K562 (cell line): Measurements from ENCODE around the gene LGI4. TPM values are rescaled to one million over a fixed set of nuclear protein-coding genes. Genes with fewer than 3 reads are reported as not detected.

ENCODE experiments used
- ATAC-seq: fragments of 200-7000 bp; cut with Tn5 transposase; 3 replicates; pipeline ENCODE4 v1.9.1; 2020; ENCODE audit warnings: moderate library complexity
- BruUV-seq: library from RNA; stranded (reverse); fragments of 400-500 nt; replicated peaks from 2 replicates; lab custom pipeline; 2021; lab: Mats Ljungman, UMichigan
- CTCF ChIA-PET: fragments of 300-600 bp; formaldehyde crosslinking; extraction: SDS; loops from one replicate; lab custom pipeline; 2021; ENCODE audit warnings: low intra/inter-chr PET ratio; lab: Yijun Ruan, JAX
- POLR2A ChIA-PET: fragments of 300-600, 350-650 bp; sonication (Branson Sonifier 250); formaldehyde crosslinking; extraction: SDS; loops from one replicate; lab custom pipeline; 2021; ENCODE audit warnings: antibody characterized with exemption, inconsistent platforms; lab: Yijun Ruan, JAX
- DNase-seq, 4 experiments: peaks; one replicate each; pipeline versions ENCODE4 v3.0.0 to v3.0.0-alpha.2; 2011 to 2018; ENCODE audit warnings: low spot score in 3 of 4, mixed read lengths in 3 of 4; ENCODE audit errors: extremely low read depth in 1 of 4
- FAIRE-seq: peaks from 2 replicates; lab custom pipeline; 2011; peaks lifted over from hg19 to GRCh38; lab: Jason Lieb, UNC
- H2AFZ ChIP-seq: 2 replicates; pipeline ENCODE4 v1.6.0; 2011; ENCODE audit warnings: low read depth, low read length, control low read depth, inconsistent platforms
- H3K27ac ChIP-seq: fragments of 200-600 bp; 3 replicates; pipeline ENCODE4 v1.8.0; 2011; ENCODE audit warnings: low read depth, mild to moderate bottlenecking, control low read depth, inconsistent platforms, low read length, moderate library complexity, mixed read lengths; ENCODE audit errors: extremely low read depth
- H3K27me3 ChIP-seq, 2 experiments: fragments of 300-600 bp in 1 of 2; 2 replicates in 1 of 2; 3 replicates in 1 of 2; pipeline versions ENCODE4 v1.6.0 to v1.8.0; 2011; ENCODE audit warnings: inconsistent platforms in 2 of 2, low read length in 2 of 2, mild to moderate bottlenecking in 1 of 2, mixed read lengths in 1 of 2, moderate library complexity in 1 of 2; ENCODE audit not compliant: control insufficient read depth in 2 of 2, insufficient read depth in 2 of 2
- H3K36me3 ChIP-seq: fragments of 300-600 bp; 3 replicates; pipeline ENCODE4 v1.8.0; 2011; ENCODE audit warnings: mild to moderate bottlenecking, low read length, inconsistent platforms; ENCODE audit not compliant: control insufficient read depth, insufficient read depth
- H3K4me1 ChIP-seq, 2 experiments: fragments of 200-600 bp in 1 of 2; replicated peaks in 1 of 2; 2 replicates in 1 of 2; 3 replicates in 1 of 2; pipeline versions ENCODE4 v1.5.1 to v1.8.0; 2011; ENCODE audit warnings: inconsistent platforms in 2 of 2, low read length in 2 of 2, mild to moderate bottlenecking in 1 of 2, mixed read lengths in 1 of 2, moderate library complexity in 1 of 2; ENCODE audit not compliant: control insufficient read depth in 2 of 2, insufficient read depth in 2 of 2
- H3K4me2 ChIP-seq: 2 replicates; pipeline ENCODE4 v1.6.1; 2011; ENCODE audit warnings: low read length, control low read depth, inconsistent platforms, mixed read lengths; ENCODE audit not compliant: insufficient read depth
- H3K4me3 ChIP-seq: fragments of 200-600 bp; sonication (generic), shearing (Covaris generic); 2 replicates; pipeline ENCODE4 v1.5.1; 2016; ENCODE audit warnings: control low read depth, inconsistent platforms
- H3K79me2 ChIP-seq: fragments of 200-600 bp; 3 replicates; pipeline ENCODE4 v1.8.0; 2011; ENCODE audit warnings: low read length, inconsistent platforms; ENCODE audit not compliant: control insufficient read depth, insufficient read depth
- H3K9ac ChIP-seq, 2 experiments: 2 replicates each; pipeline versions ENCODE4 v1.6.0 to v1.6.1; 2011; ENCODE audit warnings: low read depth in 2 of 2, low read length in 2 of 2, control low read depth in 1 of 2, inconsistent platforms in 1 of 2, mild to moderate bottlenecking in 1 of 2, mixed read lengths in 1 of 2; ENCODE audit not compliant: insufficient read depth in 1 of 2
- H3K9me1 ChIP-seq: one replicate; pipeline ENCODE4 v1.6.0; 2011; ENCODE audit warnings: inconsistent platforms, mild to moderate bottlenecking, low read length, moderate library complexity; ENCODE audit not compliant: control insufficient read depth, insufficient read depth
- H3K9me3 ChIP-seq: replicated peaks from 2 replicates; pipeline ENCODE4 v1.5.1; 2011; ENCODE audit warnings: low read depth, low read length, inconsistent platforms; ENCODE audit not compliant: control insufficient read depth, insufficient read depth
- H4K20me1 ChIP-seq: replicated peaks from 2 replicates; pipeline ENCODE4 v1.6.1; 2011; ENCODE audit warnings: low read length, inconsistent platforms, mixed read lengths; ENCODE audit not compliant: control insufficient read depth, insufficient read depth
- PREB ChIP-seq: sonication (generic); formaldehyde crosslinking; IDR thresholded peaks from 2 replicates; pipeline ENCODE4 v1.8.1; 2023; ENCODE audit warnings: mild to moderate bottlenecking, missing genetic modification reagents
- TCF3 ChIP-seq: sonication (generic); formaldehyde crosslinking; IDR thresholded peaks from 2 replicates; pipeline ENCODE4 v1.4.0; 2020; ENCODE audit warnings: mild to moderate bottlenecking, missing genetic modification reagents
- ZKSCAN1 ChIP-seq: fragments of 150-350 bp; IDR thresholded peaks from 2 replicates; pipeline ENCODE4 v1.6.1; 2016; ENCODE audit warnings: low read depth, low read length
- ZNF407 ChIP-seq: fragments of 450-650 bp; IDR thresholded peaks from 2 replicates; pipeline ENCODE4 v1.6.1; 2016; ENCODE audit warnings: low read depth
- WGBS: fragments of 100-300 bp; shearing (Covaris generic); methylation state at CpG from one replicate; pipeline ENCODE4 v1.1.6; 2016; ENCODE audit warnings: low coverage, mixed read lengths; ENCODE audit not compliant: insufficient coverage; ENCODE audit errors: missing lambda C conversion rate; 5-methylcytosine and 5-hydroxymethylcytosine counted together
- in situ Hi-C: fragments of 300-500 bp; cut with MboI; formaldehyde crosslinking; loops from 4 replicates; pipeline ENCODE4 v1.15.0; 2018; ENCODE audit warnings: inconsistent platforms, mixed read lengths
- intact Hi-C: fragments of 100-400 bp; cut with micrococcal nuclease; formaldehyde crosslinking; loops from 2 replicates; pipeline ENCODE4 v1.14.2; 2022
- polyA plus RNA-seq, 8 experiments: library from polyadenylated mRNA; depleted of rRNA in 4 of 8; stranded (reverse) in 5 of 8; unstranded in 3 of 8; fragments of >200 nt; fragmentation: Nextera tagmentation in 2 of 8; fragmentation: Illumina TruSeq in 1 of 8; extraction: Ambion mirVana in 2 of 8; extraction: Trizol in 1 of 8; gene quantifications; 2 replicates each; pipeline versions ENCODE4 v1.2.1 to v1.2.3, GENCODE V29; 2011 to 2014; ENCODE audit warnings: inconsistent platforms in 1 of 8, missing spikeins in 1 of 8
- total RNA-seq, 7 experiments: library from RNA; depleted of rRNA in 6 of 7; stranded (reverse); fragments of >200 nt in 6 of 7; fragmentation: Illumina TruSeq in 2 of 7; extraction: Trizol in 2 of 7; gene quantifications; 2 replicates each; pipeline versions ENCODE4 v1.2.1 to v1.2.3, GENCODE V29; 2011 to 2021; ENCODE audit warnings: low replicate concordance in 1 of 7

LGI4 gene
- total and polyA plus RNA-seq, 9 of the 15 experiments (the other 6 are each of a cell fraction or from before 2014, with no cell fraction given), result 0.14 to 0.30 (median 0.24) TPM; not detected in 4

DNA sequence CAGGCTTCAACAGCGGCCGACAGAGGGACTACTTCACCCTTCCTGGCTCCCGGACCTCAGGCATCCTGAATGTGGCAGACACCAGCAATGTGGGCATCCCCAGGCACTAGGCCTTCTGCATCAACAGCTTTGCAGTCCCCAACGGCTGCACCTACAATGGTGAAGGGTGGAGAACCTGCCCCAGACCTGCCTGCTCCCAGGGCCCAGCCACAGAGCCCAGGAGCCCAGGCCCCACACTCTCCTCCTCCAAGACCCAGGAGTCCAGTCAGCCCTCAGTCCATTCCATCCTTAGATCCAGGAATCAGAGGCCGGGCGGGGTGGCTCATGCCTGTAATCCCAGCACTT lies 58.9 kb downstream of the LGI4 start:
- no peaks in the 10 kb centered on the region for H3K9me3 ChIP-seq
- ATAC-seq (no peak), FAIRE-seq (no peak), DNase-seq (no peak)
- H3K79me2 ChIP-seq, result no peaks in the 10 kb centered on the region
- peaks cover 37 to 75% of the 10 kb centered on the region in 2 experiments; a peak in 4 of 5 replicates for H3K27me3 ChIP-seq
- peaks cover 0 to 32% of the 10 kb centered on the region in 2 experiments; a peak in 2 of 5 replicates for H3K4me1 ChIP-seq
- in situ Hi-C loops (no loop called here), intact Hi-C loops (no loop called here)
- H3K4me3 ChIP-seq, result no peak overlapping the region
- 0% methylated on average over 4 of the region's 6 CpGs for WGBS
- POLR2A ChIA-PET, result no interaction called here
- no peaks in the 10 kb centered on the region for H4K20me1 ChIP-seq
- H3K36me3 ChIP-seq, result no peaks in the 10 kb centered on the region
- CTCF ChIA-PET, result interaction anchor here (0.6 kb wide), 1 partner anchor 538 kb away, joined by 3 read pairs; no protein-coding TSS in a partner anchor
- no peak overlapping the region for H3K27ac ChIP-seq
- no peak overlapping the region for H2AFZ ChIP-seq
- H3K9ac ChIP-seq, result no peak overlapping the region
- no TSS peak for BruUV-seq
- H3K4me2 ChIP-seq, result no peak overlapping the region
- no peak for TF ChIP-seq ZNF407
- TF ChIP-seq PREB (CRISPR knock-in tag), result no peak
- no peak for TF ChIP-seq ZKSCAN1
- no peak for TF ChIP-seq TCF3 (CRISPR knock-in tag)
- no peaks in the 10 kb centered on the region for H3K9me1 ChIP-seq
